Ureter (tissue), 1 donor: Measurements from ENCODE around the gene APPL2. TPM values are rescaled to one million over a fixed set of nuclear protein-coding genes. Genes with fewer than 3 reads are reported as not detected.
"Not testable (repeated sequence)": the region's sequence is repeated elsewhere in the genome, so short reads cannot be mapped to it uniquely, and the experiment has no call there.

Experiments
- DNase-seq: peaks from one replicate; pipeline ENCODE4 v3.0.0-alpha.2; 2020; ENCODE audit warnings: low spot score
- total RNA-seq: library from RNA; stranded (reverse); gene quantifications from one replicate; pipeline ENCODE4 v1.2.4, GENCODE V29; 2023
- donor health status: DM: yes; HTN: yes; CAD: no.

The APPL2 gene
- total RNA-seq, 1 donor from 2014 or later, result 36.5 TPM

DNA sequence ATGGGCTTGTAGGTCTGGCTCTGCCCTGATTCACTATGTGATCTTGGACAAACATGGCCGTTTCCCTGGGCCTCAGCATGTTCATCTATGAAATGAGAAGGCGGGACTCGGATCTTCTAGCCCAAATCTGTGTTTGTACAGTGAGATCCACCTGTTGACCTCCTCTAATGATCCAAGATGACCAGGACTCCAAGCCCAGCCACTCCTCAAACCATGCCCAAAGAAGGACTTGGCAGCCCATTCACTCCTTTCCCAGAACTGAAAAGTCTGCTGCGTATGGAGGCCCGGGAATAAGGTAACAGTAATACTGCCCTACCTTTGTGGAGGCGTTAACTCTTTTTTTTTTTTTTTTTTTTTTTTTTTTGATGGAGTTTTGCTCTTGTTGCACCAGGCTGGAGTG, 39.9 kb downstream of the APPL2 start:
- DNase-seq, result no peak

DNA sequence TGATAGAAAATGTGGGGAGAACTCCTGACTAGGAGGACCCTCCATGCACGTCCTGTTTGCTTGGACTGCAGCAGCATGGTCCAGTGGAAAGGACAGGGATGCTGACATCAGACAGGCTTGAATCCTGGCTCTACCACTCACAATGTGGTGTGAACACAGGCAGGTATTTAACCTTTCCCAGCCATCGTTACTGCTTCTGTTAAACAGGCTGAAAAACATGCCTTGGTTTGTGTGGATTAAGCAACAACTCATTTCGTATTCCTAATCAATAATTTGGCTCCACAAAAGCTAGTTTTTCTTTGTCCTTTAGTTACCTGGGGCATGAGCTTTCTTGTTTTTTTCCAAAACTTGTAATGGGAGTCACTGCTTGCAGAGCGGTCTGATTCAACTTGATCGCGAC, 41.0 kb downstream of the APPL2 start:
- DNase-seq, result no peak

DNA sequence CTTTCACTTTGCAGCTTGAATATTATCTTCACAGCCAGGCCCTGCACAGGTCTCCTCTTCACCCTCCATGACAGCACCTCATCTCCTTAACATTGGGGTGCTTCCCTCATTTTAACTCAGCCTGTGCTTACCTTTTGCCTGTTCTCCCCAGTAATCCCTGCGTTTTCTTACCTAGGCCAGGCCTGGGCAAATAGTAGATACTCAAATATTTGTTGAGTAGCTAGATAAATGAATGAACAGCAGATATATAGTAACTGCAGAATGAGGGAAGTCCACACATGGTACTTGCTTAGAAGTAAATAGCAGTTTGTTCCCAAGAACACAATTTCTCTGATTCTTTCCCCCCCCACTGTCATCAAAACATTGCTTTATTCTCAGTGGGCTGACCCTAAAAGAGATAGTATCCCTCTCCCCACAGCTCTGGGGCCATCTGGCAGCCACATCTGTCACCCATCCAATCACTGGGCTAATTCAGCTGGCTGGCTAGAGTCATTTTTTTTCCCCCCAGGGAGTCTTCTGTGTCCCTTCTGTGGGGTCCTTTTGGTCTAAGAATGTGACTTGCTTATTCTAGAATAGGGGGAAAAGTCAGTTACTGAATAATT, 43.2 kb downstream of the APPL2 start:
- no peak for DNase-seq

DNA sequence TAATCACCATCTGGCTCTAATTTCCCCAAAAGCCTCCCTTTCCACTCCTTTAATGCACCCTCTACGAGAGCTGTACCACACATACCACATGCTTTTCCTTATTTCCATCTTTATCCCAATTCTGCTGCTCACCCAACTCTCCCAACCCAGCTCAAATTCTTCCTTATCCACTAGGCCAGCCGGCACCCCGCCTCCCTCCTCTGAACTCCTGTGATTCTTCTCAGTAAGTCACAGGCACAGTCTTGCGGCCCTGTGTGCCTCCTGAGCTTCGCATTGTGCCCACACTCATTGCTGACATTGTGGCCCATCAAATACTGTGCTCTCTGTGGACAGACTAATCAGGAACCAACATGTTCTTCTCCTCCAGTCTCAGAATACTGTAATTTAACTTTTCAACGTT, 45.4 kb downstream of the APPL2 start:
- DNase-seq, result no peak

DNA sequence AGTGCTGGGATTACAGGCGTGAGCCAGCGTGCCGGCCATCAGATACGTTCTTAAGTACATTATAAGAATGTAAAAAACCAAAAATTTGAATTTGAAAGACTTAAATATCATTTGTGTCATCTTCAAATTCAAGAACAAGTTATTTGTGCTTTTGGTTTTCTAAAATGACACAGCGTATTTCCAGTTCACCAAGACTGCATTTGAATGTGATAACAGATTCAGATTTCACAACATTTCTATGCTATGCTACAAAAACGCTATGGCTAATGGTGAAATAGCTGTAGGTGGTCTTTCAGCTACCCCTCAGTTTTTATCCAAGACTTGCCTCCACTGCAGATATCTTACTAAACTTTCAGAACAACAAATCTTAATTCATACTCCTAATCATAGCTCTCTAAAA, 46.7 kb downstream of the APPL2 start:
- no peak for DNase-seq

DNA sequence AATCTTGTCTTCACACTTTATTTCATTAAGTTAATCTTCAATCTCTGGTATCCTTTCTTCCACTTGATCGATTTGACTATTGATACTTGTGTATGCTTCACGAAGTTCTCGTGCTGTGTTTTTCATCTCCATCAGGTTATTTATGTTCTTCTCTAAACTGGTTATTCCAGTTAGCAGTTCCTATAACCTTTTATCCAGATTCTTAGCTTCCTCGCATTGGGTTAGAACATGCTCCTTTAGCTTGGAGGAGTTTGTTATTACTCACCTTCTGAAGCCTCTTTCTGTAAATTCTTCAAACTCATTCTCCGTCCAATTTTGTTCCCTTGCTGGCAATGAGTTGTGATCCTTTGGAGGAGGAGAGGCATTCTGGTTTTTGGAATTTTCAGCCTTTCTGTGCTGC, 52.0 kb downstream of the APPL2 start:
- DNase-seq, result not testable (repeated sequence)

DNA sequence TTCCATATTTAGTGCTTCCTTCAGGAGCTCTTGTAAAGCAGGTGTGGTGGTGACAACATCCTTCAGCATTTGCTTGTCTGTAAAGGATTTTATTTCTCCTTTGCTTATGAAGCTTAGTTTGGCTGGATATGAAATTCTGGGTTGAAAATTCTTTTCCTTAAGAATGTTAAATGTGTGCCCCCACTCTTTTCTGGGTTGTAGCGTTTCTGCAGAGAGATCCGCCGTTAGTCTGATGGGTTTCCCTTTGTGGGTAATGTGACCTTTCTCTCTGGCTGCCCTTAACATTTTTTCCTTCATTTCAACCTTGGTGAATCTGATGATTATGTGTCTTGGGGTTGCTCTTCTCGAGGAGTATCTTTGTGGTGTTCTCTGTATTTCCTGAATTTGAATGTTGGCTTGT, 52.6 kb downstream of the APPL2 start:
- not testable (repeated sequence) for DNase-seq

DNA sequence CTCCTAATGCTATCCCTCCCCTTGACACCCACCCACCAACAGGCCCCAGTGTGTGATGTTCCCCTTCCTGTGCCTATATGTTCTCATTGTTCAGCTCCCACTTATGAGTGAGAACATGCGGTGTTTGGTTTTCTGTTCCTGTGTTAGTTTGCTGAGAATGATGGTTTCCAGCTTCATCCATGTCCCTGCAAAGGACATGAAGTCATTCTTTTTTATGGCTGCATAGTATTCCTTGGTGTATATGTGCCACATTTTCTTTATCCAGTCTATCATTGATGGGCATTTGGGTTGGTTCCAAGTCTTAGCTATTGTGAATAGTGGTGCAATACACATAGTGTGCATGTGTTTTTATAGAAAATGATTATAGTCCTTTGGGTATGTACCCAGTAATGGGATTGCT, 56.9 kb downstream of the APPL2 start:
- DNase-seq, result not testable (repeated sequence)

DNA sequence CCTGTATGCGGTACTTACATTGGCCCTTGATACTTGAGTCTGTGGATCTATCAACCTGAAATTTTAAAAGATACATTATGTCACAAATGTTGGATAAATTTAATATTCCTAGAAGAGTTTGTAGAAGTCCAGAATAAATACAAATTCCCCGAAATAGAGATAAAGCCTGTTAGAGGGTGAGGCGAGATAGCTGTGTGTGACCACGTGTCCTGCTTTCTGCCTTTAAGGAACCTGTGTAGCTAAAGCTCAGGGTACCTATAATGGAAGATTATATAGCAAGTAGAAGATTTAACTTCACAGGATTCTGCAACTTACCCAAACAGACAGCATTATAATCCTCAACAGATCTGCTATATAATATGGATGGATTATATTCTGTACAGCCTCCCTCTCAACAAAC, 58.8 kb downstream of the APPL2 start:
- no peak for DNase-seq

DNA sequence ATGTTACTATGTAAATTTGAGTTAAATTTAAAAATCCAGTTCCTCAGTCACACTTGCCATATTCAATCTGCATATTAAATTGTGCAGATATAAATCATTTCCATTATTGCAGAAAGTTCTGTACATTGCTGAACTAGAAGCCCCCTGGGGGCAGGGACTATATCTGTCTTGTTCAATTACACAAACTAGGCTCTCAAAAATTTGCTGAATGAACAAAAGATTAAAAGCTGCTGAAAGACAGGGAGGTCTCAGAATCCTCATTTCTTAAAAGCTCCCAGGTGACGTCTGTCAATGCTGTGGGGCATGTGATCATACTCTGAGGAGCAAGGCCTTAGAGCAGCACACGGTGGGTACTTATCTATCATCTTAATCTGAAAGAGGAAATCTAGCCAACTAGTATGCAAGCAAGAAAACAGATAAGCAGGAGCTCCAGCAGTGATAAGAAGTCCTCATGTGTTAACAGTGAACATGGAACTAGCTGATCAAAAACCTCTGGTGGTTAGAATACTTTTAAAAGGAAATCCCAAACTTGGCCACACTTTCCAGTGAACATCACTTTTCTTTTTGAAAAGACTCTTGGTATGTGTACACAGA, 60.5 kb downstream of the APPL2 start:
- no peak for DNase-seq

DNA sequence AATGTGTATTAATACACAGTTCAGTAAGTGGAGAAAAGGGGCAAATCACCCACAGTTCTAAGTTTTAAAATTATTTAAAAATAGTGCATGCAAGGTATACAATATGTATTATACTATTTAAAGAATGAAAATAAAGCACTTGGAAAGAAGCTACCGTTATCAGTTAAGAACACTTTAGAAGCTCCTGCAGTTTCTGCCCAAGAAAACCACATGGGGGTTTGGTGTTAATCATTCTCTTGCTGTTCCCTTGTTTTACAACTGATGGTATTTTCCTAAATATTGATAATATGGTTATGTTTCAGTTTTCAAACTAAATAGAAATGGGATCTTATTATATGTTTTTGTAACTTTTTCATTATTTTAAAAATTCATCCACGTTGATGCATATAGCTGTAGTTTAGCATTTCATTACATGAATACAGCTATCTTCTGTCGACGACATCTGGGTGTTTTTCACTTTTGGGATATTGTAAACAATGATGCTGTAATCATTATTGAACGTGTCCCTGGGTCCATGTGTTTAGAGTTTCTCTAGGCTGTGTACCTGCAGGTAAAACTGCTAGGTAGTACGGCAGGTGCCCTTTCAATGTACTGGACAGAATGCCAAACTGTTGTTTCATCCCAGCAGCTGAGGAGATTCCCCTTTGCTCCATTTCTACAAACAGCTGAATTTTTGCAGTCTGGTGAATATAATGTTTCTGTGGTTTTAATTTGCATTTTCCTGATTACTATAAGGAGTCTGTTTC, 64.1 kb downstream of the APPL2 start:
- DNase-seq, result no peak

DNA sequence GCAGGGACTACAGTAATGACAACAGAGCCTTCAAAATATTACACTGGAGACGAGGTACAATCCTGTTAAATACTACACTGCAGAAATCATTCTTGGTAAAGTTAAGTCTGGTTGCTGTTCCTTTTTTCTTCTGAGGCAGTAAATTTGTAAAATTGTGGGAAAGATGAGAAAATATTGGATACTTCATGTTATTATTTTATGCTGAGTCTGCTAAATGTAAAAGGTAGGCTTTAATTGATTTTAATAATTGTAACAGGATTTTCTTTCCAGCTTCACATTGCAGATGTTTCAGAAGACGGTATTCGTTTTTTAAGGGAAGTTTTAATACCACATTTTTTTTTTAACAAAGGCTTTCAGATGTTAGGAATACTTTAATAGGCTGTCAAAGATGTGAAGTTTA, 65.8 kb downstream of the APPL2 start:
- DNase-seq, result no peak

DNA sequence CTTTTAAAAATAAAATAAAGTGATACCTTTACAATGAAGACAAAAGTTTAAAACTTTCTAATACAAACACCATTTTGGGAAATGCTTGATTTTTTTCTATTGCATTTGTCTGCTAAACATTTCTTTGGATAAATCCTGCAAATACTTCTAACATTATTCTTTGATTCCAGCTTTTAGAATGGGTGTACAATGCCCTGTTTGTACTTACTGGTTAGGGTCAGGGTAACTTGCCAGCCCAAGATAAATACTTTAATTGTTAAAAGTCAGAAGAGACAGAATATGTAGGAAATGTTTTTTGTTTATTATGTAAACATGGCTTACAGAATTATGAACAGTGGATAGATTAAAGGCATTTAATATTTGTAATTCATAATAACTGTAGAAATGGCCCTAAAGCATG, 68.0 kb downstream of the APPL2 start:
- DNase-seq, result no peak

DNA sequence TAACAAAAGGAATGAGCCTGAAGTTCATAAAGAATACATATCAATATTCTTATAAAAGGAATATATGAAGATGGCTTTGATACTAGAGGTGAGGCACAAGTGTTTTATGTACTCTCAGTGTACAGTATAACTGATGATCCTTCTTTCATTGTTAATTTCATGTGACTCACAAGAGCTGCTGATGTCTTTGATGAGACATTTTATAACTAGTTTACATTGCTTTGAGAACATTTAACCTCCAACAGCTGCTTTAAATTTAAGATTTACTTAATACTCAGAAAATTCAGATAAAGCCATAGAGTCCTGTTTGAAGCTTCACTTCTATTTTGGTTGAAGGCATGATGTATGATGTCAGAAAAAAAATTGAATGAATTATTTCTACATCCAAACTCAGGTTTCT, 68.6 kb downstream of the APPL2 start:
- DNase-seq, result no peak

DNA sequence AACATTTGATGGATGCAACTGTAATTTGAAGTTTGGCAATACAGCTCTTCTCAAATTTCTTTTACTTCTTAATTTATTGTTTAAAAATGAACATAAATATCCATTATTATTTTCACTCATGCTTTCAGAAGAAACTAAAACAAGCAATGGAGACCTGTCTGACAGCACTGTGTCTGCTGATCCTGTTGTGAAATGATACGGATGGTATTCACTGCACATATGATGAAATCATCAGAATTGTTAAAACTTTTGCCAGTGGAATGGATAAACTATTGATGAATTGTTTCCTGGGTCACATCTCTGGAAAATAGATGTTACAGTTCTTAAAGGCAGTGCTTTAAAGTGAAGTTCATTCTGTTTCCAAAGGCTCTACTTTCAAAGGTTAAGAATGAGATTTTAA, 69.2 kb downstream of the APPL2 start:
- no peak for DNase-seq

DNA sequence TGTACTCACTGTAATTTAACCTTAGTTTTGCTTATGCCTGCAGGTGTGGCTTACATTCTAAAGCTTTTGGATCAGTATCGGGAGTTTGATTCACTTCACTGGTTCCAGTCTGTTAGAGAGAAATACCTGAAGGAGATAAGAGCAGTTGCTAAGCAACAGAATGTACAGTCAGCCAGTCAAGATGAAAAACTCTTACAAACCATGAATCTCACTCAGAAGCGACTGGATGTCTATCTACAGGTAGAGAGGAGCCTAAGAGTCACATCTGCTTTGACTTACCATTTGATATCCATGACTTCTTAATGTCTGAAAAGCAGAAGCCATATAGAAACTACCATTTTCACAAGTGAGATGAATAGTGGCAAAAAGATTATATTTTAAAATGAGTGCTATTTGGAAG, 71.9 kb downstream of the APPL2 start:
- DNase-seq, result no peak

DNA sequence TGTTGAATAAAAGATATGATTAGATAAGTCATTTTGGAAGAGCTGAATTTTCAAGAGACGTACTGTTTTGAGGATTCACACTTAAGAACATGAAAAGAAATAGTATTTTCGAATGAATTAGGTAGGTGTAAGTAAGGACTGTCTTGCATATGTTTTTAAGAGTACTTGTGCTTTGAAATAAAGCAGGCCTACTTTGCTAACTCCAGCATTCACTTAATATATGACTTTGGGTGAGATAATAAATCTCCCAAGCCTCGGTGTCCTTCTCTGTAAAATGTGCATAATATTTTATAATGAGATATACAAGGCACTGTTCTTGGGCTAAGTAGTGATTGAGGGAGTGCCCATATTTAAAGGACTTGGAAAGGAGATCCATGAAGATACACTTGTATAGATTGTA, 73.8 kb downstream of the APPL2 start:
- no peak for DNase-seq

DNA sequence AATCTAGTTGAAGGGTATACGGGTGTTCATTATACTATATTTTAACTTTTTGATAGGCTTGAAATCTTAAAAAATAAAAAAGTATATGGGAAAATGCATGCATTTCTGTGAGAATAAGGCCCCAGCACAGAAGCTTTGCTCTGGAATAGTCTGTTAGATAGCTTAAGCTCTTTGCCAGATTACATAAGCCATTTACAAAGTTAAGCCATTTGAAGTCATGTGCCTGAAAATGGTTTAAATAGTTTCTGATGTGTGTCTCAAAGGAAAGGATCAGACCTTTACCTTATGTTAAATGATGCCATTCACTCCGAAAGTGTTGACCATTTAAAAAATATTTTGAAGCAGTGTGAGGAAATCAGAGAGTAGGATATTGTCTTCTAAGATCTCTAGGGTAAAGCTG, 77.1 kb downstream of the APPL2 start:
- no peak for DNase-seq

DNA sequence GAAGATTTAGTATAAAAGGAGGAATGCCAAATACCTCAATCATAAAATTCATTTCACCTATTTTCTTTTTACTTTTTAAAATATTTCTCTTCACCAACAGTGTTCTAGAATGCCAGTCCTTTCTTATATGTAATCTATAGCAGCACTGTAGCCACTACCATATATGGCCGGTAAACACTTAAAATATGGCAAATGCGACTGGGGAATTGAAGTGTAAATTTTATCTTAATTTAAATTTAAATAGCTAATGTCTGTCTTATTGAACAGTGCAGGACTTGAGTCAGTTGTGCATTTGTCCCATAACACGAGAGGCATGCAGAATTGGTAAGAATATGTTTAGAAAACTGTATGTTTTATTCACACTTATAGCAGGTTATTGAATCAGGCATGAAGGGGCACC, 78.4 kb downstream of the APPL2 start:
- DNase-seq, result no peak

DNA sequence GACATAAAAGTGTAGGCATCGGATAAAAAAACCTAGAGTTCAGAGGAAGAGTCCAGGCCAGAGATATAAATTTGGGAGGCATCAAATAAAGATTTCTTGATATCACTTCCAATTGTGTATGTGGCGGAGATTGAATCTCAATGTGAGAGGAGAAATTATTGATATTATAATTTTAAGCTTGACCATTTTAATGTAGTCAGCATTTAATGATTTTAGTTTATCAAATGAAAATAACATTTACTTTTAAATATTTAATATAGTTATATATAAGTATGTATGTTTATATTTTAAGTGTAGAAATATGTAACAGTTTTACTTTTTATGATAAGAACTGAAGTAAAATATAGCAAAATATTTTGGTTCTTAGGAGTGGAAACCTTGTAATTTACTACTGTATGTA, 79.7 kb downstream of the APPL2 start:
- no peak for DNase-seq

DNA sequence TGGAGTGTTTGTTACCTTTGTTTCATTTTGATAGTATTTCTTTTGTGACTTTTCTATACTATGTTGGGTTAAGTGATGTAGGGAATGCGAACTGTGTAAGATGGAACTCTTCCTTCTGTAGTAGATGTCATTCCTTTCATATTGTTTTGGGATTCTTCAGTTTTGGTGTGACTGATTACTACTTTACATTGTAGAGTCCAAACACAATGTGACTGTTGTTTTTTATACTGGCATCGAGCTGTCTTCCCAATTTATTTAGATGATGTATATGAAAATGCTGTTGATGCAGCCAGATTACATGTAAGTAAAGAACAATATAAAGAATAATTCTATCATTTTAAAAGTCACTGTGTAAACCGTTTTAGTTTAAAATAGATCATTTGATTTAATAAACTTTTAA, 93.7 kb downstream of the APPL2 start:
- no peak for DNase-seq

DNA sequence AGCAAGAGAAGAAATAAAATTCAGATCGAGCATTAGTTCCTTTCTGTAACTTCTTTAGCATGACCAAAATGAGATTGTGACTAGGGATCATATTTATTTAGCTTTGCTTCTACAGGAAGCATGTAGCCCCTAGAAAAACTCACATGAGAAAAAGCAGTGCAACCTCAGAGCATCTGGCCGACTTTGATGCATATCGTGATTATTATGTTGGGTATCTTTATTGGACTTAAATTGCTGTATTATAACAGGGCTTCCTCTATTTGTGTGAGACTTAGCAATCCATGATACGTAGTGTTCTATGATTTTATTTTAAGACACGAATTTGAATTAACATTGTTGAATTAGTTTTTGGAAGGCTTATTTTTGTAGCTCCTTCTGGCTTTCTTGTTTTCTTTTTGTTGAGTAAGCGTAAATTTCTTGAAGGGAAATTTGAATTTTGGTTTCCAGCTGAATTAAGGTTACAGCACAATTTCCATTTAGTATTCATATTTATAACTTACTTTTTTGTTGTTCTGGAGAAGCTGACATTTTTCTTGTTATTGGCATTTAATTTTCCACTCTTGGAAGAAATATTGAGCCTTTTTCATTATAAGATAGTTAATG, 94.6 kb downstream of the APPL2 start:
- no peak for DNase-seq

DNA sequence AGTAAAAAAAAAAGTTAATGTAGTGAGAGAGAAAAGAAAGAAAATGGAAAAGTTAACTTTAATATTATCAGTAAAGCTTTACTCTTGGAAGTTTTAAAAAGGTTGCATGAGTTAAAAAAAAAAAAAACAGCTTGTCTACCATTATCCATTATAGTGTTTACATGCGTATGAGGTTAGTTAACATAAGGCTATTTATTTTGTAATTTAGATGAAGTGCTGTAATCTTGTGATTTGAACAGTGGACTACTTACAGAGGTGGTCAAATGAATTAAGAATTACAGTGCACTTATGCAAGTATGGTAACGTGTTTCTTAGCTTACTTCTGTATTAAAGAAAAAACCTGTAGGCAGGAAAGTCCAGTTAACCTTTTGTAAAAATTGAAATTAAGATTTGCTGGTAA, 97.7 kb downstream of the APPL2 start:
- no peak for DNase-seq
